GM23338 (cell line): ENCODE measurements around the gene IGDCC3.

Source experiments
- CREB1 ChIP-seq: fragments of 250-450 bp; sonication (Bioruptor Pico); IDR thresholded peaks from 2 replicates; pipeline ENCODE4 v1.5.0; 2020; ENCODE audit warnings: low read depth, mild to moderate bottlenecking, moderate library complexity
- CTCF ChIP-seq, 2 experiments: fragments of 200-600 bp in 1 of 2; sonication (generic) in 1 of 2; conservative IDR thresholded peaks; 2 replicates each; pipeline versions ENCODE4 v1.5.1 to v1.6.1; 2016 to 2017; ENCODE audit warnings: antibody characterized with exemption in 2 of 2, low read depth in 2 of 2, mild to moderate bottlenecking in 2 of 2, moderate library complexity in 1 of 2
- EZH2 ChIP-seq: fragments of 200-600 bp; sonication (generic); IDR thresholded peaks from one replicate; pipeline ENCODE4 v1.8.0; 2017; ENCODE audit warnings: antibody characterized with exemption, mild to moderate bottlenecking, low read depth; ENCODE audit not compliant: unreplicated experiment
- EZH2phosphoT487 ChIP-seq: fragments of 200-600 bp; sonication (generic); IDR thresholded peaks from one replicate; pipeline ENCODE4 v1.8.1; 2018; ENCODE audit warnings: antibody characterized with exemption; ENCODE audit not compliant: unreplicated experiment
- JUNB ChIP-seq: IDR thresholded peaks from one replicate; pipeline ENCODE4 v1.6.1; 2016; ENCODE audit warnings: antibody characterized with exemption; ENCODE audit not compliant: unreplicated experiment
- POLR2AphosphoS5 ChIP-seq: IDR thresholded peaks from 2 replicates; pipeline ENCODE4 v1.6.1; 2016; ENCODE audit warnings: antibody characterized with exemption, low read depth
- REST ChIP-seq: IDR thresholded peaks from one replicate; pipeline ENCODE4 v1.6.1; 2018; ENCODE audit warnings: antibody characterized with exemption; ENCODE audit not compliant: unreplicated experiment
- STAT1 ChIP-seq: IDR thresholded peaks from one replicate; pipeline ENCODE4 v1.6.1; 2016; ENCODE audit warnings: antibody characterized with exemption; ENCODE audit not compliant: unreplicated experiment
- ZNF114 ChIP-seq: fragments of 250-450 bp; sonication (Bioruptor Pico); IDR thresholded peaks from 2 replicates; pipeline ENCODE4 v1.5.0; 2020; ENCODE audit warnings: mild to moderate bottlenecking, moderate library complexity
- TF ChIP-seq, protein P1 (sequence below): IDR thresholded peaks from 2 replicates; pipeline ENCODE4 v1.6.1; 2016; ENCODE audit warnings: antibody characterized with exemption

DNA sequence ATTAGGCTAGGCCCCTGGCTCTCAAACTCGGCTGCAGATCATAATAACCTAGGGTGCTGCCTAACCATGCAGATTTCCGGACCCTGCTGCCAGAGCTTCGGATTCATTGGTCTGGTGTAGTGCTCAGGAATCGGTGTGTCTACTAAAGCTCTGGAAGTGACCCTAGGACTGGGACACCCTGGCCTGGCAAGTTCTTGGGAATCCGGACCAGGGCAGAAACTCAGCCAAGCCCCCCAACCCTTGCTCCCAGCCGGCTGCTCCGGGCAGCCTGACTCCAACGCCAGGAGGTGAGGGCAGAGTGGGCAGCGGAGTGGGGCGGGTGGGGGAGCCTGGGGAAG, 23.0 kb downstream of the IGDCC3 start:
- TF ChIP-seq CTCF (conservative IDR thresholded peaks at IDR 0.05; ENCODE audit: low read depth in 2 of 2) = no peak
- TF ChIP-seq EZH2 = no peak
- TF ChIP-seq EZH2phosphoT487 = no peak
- no peak for TF ChIP-seq POLR2AphosphoS5
- TF ChIP-seq REST = no peak
- no peak for TF ChIP-seq STAT1
- TF ChIP-seq JUNB = no peak
- no peak for TF ChIP-seq CREB1 (CRISPR knock-in tag)
- TF ChIP-seq, protein P1, sequence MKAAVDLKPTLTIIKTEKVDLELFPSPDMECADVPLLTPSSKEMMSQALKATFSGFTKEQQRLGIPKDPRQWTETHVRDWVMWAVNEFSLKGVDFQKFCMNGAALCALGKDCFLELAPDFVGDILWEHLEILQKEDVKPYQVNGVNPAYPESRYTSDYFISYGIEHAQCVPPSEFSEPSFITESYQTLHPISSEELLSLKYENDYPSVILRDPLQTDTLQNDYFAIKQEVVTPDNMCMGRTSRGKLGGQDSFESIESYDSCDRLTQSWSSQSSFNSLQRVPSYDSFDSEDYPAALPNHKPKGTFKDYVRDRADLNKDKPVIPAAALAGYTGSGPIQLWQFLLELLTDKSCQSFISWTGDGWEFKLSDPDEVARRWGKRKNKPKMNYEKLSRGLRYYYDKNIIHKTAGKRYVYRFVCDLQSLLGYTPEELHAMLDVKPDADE = no peak
- TF ChIP-seq ZNF114 (CRISPR knock-in tag) = no peak
